Measurements from ENCODE around the gene CACNA2D3.

CACNA2D3 gene

GRCh38 chr3:54935869-54936268 lies 813.5 kb downstream of the CACNA2D3 start:
- in situ Hi-C loops (cut with MboI; ENCODE audit: low sequenced_read_pairs): no loop called here
- Histone ChIP-seq H3K27me3 (ENCODE audit: low read depth) (no peaks in the 10 kb centered on the region), H3K36me3 (replicated peaks) (no peaks in the 10 kb centered on the region), H3K9me3 (no peaks in the 10 kb centered on the region), H3K4me1 (no peaks in the 10 kb centered on the region), H3K4me3 (no peak overlapping the region)
- DNase-seq (ENCODE audit: low spot score in 2 of 2): no peak

- in situ Hi-C loops (cut with MboI; ENCODE audit: low sequenced_read_pairs): no loop called here
- DNase-seq (ENCODE audit: low spot score in 2 of 2): no peak
- Histone ChIP-seq H3K9me3 (no peaks in the 10 kb centered on the region), H3K27me3 (ENCODE audit: low read depth) (no peaks in the 10 kb centered on the region), H3K4me3 (no peak overlapping the region), H3K36me3 (replicated peaks) (no peaks in the 10 kb centered on the region), H3K4me1 (no peaks in the 10 kb centered on the region)
Observed at GRCh38 chr3:54936561-54936960, 814.2 kb downstream of the CACNA2D3 start.

- in situ Hi-C loops (cut with MboI; ENCODE audit: low sequenced_read_pairs): no loop called here
- no peak for DNase-seq (ENCODE audit: low spot score in 2 of 2)
- no peaks in the 10 kb centered on the region for H3K27me3 ChIP-seq (ENCODE audit: low read depth)
- H3K4me3 ChIP-seq: no peak overlapping the region
- no peaks in the 10 kb centered on the region for H3K4me1 ChIP-seq
- H3K36me3 ChIP-seq (replicated peaks): no peaks in the 10 kb centered on the region
- H3K9me3 ChIP-seq: no peaks in the 10 kb centered on the region
Observed at GRCh38 chr3:54939557-54940300, 817.4 kb downstream of the CACNA2D3 start.

GRCh38 chr3:54940971-54941370 lies 818.6 kb downstream of the CACNA2D3 start:
- H3K27me3 ChIP-seq (ENCODE audit: low read depth): no peaks in the 10 kb centered on the region
- no peak overlapping the region for H3K4me3 ChIP-seq
- H3K4me1 ChIP-seq: no peaks in the 10 kb centered on the region
- no peaks in the 10 kb centered on the region for H3K36me3 ChIP-seq (replicated peaks)
- H3K9me3 ChIP-seq: no peaks in the 10 kb centered on the region
- no peak for DNase-seq (ENCODE audit: low spot score in 2 of 2)
- in situ Hi-C loops (cut with MboI; ENCODE audit: low sequenced_read_pairs): no loop called here

- Histone ChIP-seq H3K36me3 (replicated peaks) (no peaks in the 10 kb centered on the region), H3K4me1 (no peaks in the 10 kb centered on the region), H3K27me3 (ENCODE audit: low read depth) (no peaks in the 10 kb centered on the region), H3K4me3 (no peak overlapping the region), H3K9me3 (no peaks in the 10 kb centered on the region)
- no peak for DNase-seq (ENCODE audit: low spot score in 2 of 2)
- in situ Hi-C loops (cut with MboI; ENCODE audit: low sequenced_read_pairs): no loop called here
Observed at GRCh38 chr3:54941690-54942362, 819.5 kb downstream of the CACNA2D3 start.

GRCh38 chr3:54949491-54950044 lies 827.2 kb downstream of the CACNA2D3 start:
- Histone ChIP-seq H3K27me3 (ENCODE audit: low read depth) (no peaks in the 10 kb centered on the region), H3K36me3 (replicated peaks) (no peaks in the 10 kb centered on the region), H3K4me1 (no peaks in the 10 kb centered on the region; the same call in 1 of the 2 replicates), H3K9me3 (no peaks in the 10 kb centered on the region), H3K4me3 (no peak overlapping the region)
- in situ Hi-C loops (cut with MboI; ENCODE audit: low sequenced_read_pairs): no loop called here
- no peak for DNase-seq (ENCODE audit: low spot score in 2 of 2)

- Histone ChIP-seq H3K27me3 (ENCODE audit: low read depth) (no peaks in the 10 kb centered on the region), H3K9me3 (no peaks in the 10 kb centered on the region), H3K4me3 (no peak overlapping the region), H3K36me3 (replicated peaks) (no peaks in the 10 kb centered on the region), H3K4me1 (no peaks in the 10 kb centered on the region; the same call in 1 of the 2 replicates)
- DNase-seq (ENCODE audit: low spot score in 2 of 2): no peak
- in situ Hi-C loops (cut with MboI; ENCODE audit: low sequenced_read_pairs): no loop called here
Observed at GRCh38 chr3:54950391-54951003, 828.1 kb downstream of the CACNA2D3 start.

- Histone ChIP-seq H3K36me3 (replicated peaks) (no peaks in the 10 kb centered on the region), H3K4me1 (no peaks in the 10 kb centered on the region; the same call in 1 of the 2 replicates), H3K27me3 (ENCODE audit: low read depth) (no peaks in the 10 kb centered on the region), H3K9me3 (no peaks in the 10 kb centered on the region), H3K4me3 (no peak overlapping the region)
- in situ Hi-C loops (cut with MboI; ENCODE audit: low sequenced_read_pairs): no loop called here
- peak; percentile 13 to 69 for DNase-seq (ENCODE audit: low spot score in 2 of 2)
Observed at GRCh38 chr3:54951405-54951804, 829.1 kb downstream of the CACNA2D3 start.

- no peak for DNase-seq (ENCODE audit: low spot score in 2 of 2)
- H3K4me3 ChIP-seq: no peak overlapping the region
- H3K36me3 ChIP-seq (replicated peaks): no peaks in the 10 kb centered on the region
- H3K27me3 ChIP-seq (ENCODE audit: low read depth): no peaks in the 10 kb centered on the region
- no peaks in the 10 kb centered on the region for H3K9me3 ChIP-seq
- no peaks in the 10 kb centered on the region; the same call in 1 of the 2 replicates for H3K4me1 ChIP-seq
- in situ Hi-C loops (cut with MboI; ENCODE audit: low sequenced_read_pairs): no loop called here
Observed at GRCh38 chr3:54954022-54954421, 831.7 kb downstream of the CACNA2D3 start.

- H3K36me3 ChIP-seq (replicated peaks): no peaks in the 10 kb centered on the region
- no peak for DNase-seq (ENCODE audit: low spot score in 2 of 2)
- in situ Hi-C loops (cut with MboI; ENCODE audit: low sequenced_read_pairs): no loop called here
- H3K4me3 ChIP-seq: no peak overlapping the region
- no peaks in the 10 kb centered on the region; the same call in 1 of the 2 replicates for H3K4me1 ChIP-seq
- H3K9me3 ChIP-seq: no peaks in the 10 kb centered on the region
- H3K27me3 ChIP-seq (ENCODE audit: low read depth): no peaks in the 10 kb centered on the region
Observed at GRCh38 chr3:54954521-54954920, 832.2 kb downstream of the CACNA2D3 start.

- H3K9me3 ChIP-seq: no peaks in the 10 kb centered on the region
- no peaks in the 10 kb centered on the region for H3K36me3 ChIP-seq (replicated peaks)
- H3K4me1 ChIP-seq: no peaks in the 10 kb centered on the region; the same call in none of the 2 replicates
- H3K27me3 ChIP-seq (ENCODE audit: low read depth): no peaks in the 10 kb centered on the region
- in situ Hi-C loops (cut with MboI; ENCODE audit: low sequenced_read_pairs): no loop called here
- no peak overlapping the region for H3K4me3 ChIP-seq
- DNase-seq (ENCODE audit: low spot score in 2 of 2): no peak
Observed at GRCh38 chr3:54955496-54955895, 833.1 kb downstream of the CACNA2D3 start.

GRCh38 chr3:54955941-54956340 lies 833.6 kb downstream of the CACNA2D3 start:
- H3K4me3 ChIP-seq: no peak overlapping the region
- no peaks in the 10 kb centered on the region; the same call in none of the 2 replicates for H3K4me1 ChIP-seq
- H3K27me3 ChIP-seq (ENCODE audit: low read depth): no peaks in the 10 kb centered on the region
- no peaks in the 10 kb centered on the region for H3K36me3 ChIP-seq (replicated peaks)
- in situ Hi-C loops (cut with MboI; ENCODE audit: low sequenced_read_pairs): no loop called here
- H3K9me3 ChIP-seq: no peaks in the 10 kb centered on the region
- no peak for DNase-seq (ENCODE audit: low spot score in 2 of 2)

- no peak for DNase-seq (ENCODE audit: low spot score in 2 of 2)
- no peaks in the 10 kb centered on the region for H3K27me3 ChIP-seq (ENCODE audit: low read depth)
- no peaks in the 10 kb centered on the region for H3K36me3 ChIP-seq (replicated peaks)
- no peaks in the 10 kb centered on the region for H3K9me3 ChIP-seq
- no peaks in the 10 kb centered on the region; the same call in none of the 2 replicates for H3K4me1 ChIP-seq
- no peak overlapping the region for H3K4me3 ChIP-seq
- in situ Hi-C loops (cut with MboI; ENCODE audit: low sequenced_read_pairs): no loop called here
Observed at GRCh38 chr3:54957711-54958110, 835.4 kb downstream of the CACNA2D3 start.

GRCh38 chr3:54960082-54960481 lies 837.7 kb downstream of the CACNA2D3 start:
- in situ Hi-C loops (cut with MboI; ENCODE audit: low sequenced_read_pairs): no loop called here
- DNase-seq (ENCODE audit: low spot score in 2 of 2): peak in 1 of 2 experiments; percentile 34
- no peak overlapping the region for H3K4me3 ChIP-seq

More at GRCh38 chr3:54960082-54960481, 837.7 kb downstream of the CACNA2D3 start:
- H3K36me3 ChIP-seq (replicated peaks): no peaks in the 10 kb centered on the region
- H3K4me1 ChIP-seq: no peaks in the 10 kb centered on the region; the same call in none of the 2 replicates
- H3K27me3 ChIP-seq (ENCODE audit: low read depth): no peaks in the 10 kb centered on the region
- no peaks in the 10 kb centered on the region for H3K9me3 ChIP-seq

Measured in HAP-1 (cell line).